SK-N-SH (cell line): Measurements from ENCODE around the gene LOX. TPM values are rescaled to one million over a fixed set of nuclear protein-coding genes. Genes with fewer than 3 reads are reported as not detected.

ENCODE experiments used
- CTCF ChIA-PET: fragments of 300-600, 350-600 bp; formaldehyde crosslinking; extraction: SDS; loops from one replicate; lab custom pipeline; 2021; lab: Yijun Ruan, JAX
- POLR2A ChIA-PET: fragments of 350-600 bp; sonication (Branson Sonifier 250); formaldehyde crosslinking; extraction: SDS; loops from one replicate; lab custom pipeline; 2020; ENCODE audit warnings: antibody characterized with exemption, inconsistent platforms; lab: Yijun Ruan, JAX
- DNase-seq: peaks from one replicate; pipeline ENCODE4 v3.0.0; 2012
- H2AFZ ChIP-seq: fragments of 200-600 bp; sonication (generic); 2 replicates; pipeline ENCODE4 v1.8.1; 2016; ENCODE audit warnings: antibody characterized with exemption, mild to moderate bottlenecking, low read depth
- H3F3A ChIP-seq: fragments of 200-600 bp; sonication (generic); replicated peaks from 2 replicates; pipeline ENCODE3; 2016; ENCODE audit warnings: antibody characterized with exemption, mild to moderate bottlenecking; ENCODE audit not compliant: insufficient read depth
- H3K27ac ChIP-seq, 2 experiments: fragments of 200-500 bp in 1 of 2; fragments of 200-600 bp in 1 of 2; sonication (Bioruptor generic) in 1 of 2; sonication (generic), shearing (Covaris generic) in 1 of 2; 2 replicates each; pipeline versions ENCODE4 v1.5.1 to v1.6.1; 2014 to 2016; ENCODE audit warnings: low read depth in 2 of 2, inconsistent platforms in 1 of 2, low read length in 1 of 2, mild to moderate bottlenecking in 1 of 2, mixed read lengths in 1 of 2
- H3K27me3 ChIP-seq: fragments of 200-600 bp; sonication (generic), shearing (Covaris generic); 2 replicates; pipeline ENCODE4 v1.6.1; 2016; ENCODE audit warnings: mixed run types; ENCODE audit not compliant: insufficient read depth
- H3K36me3 ChIP-seq, 2 experiments: fragments of 200-500 bp in 1 of 2; fragments of 200-600 bp in 1 of 2; sonication (Bioruptor generic) in 1 of 2; sonication (generic) in 1 of 2; replicated peaks in 1 of 2; 2 replicates each; pipeline versions ENCODE3 to v1.5.1; 2014 to 2016; ENCODE audit warnings: low read length in 1 of 2, mild to moderate bottlenecking in 1 of 2; ENCODE audit not compliant: insufficient read depth in 2 of 2, control insufficient read depth in 1 of 2
- H3K4me1 ChIP-seq, 2 experiments: fragments of 200-500 bp in 1 of 2; fragments of 200-600 bp in 1 of 2; sonication (Bioruptor generic) in 1 of 2; sonication (generic), shearing (Covaris generic) in 1 of 2; 2 replicates each; pipeline versions ENCODE4 v1.5.1 to v1.6.1; 2014 to 2016; ENCODE audit warnings: low read depth in 1 of 2, low read length in 1 of 2, mixed run types in 1 of 2; ENCODE audit not compliant: insufficient read depth in 2 of 2, control insufficient read depth in 1 of 2
- H3K4me2 ChIP-seq: fragments of 200-600 bp; sonication (generic), shearing (Covaris generic); 2 replicates; pipeline ENCODE4 v1.6.1; 2017; ENCODE audit warnings: mixed run types
- H3K4me3 ChIP-seq, 2 experiments: fragments of 200-500 bp in 1 of 2; fragments of 200-600 bp in 1 of 2; sonication (Bioruptor generic) in 1 of 2; sonication (generic), shearing (Covaris generic) in 1 of 2; 2 replicates each; pipeline versions ENCODE4 v1.5.1 to v1.8.1; 2014 to 2016; ENCODE audit warnings: low read depth in 2 of 2, inconsistent platforms in 1 of 2, low read length in 1 of 2, mild to moderate bottlenecking in 1 of 2, mixed read lengths in 1 of 2, moderate library complexity in 1 of 2
- H3K79me2 ChIP-seq: fragments of 200-600 bp; sonication (generic); 2 replicates; pipeline ENCODE4 v1.8.1; 2017; ENCODE audit warnings: mild to moderate bottlenecking; ENCODE audit not compliant: insufficient read depth
- H3K9ac ChIP-seq: fragments of 200-600 bp; sonication (generic); 2 replicates; pipeline ENCODE4 v1.6.1; 2017; ENCODE audit warnings: mixed run types
- H3K9me2 ChIP-seq: fragments of 200-600 bp; sonication (generic); 2 replicates; pipeline ENCODE4 v1.6.1; 2017; ENCODE audit warnings: mixed run types
- H3K9me3 ChIP-seq: fragments of 200-600 bp; sonication (generic); 2 replicates; pipeline ENCODE4 v1.6.1; 2017; ENCODE audit warnings: mixed run types, mild to moderate bottlenecking, moderate library complexity
- H4K20me1 ChIP-seq: fragments of 200-600 bp; sonication (generic); 2 replicates; pipeline ENCODE4 v1.6.1; 2017; ENCODE audit warnings: mild to moderate bottlenecking, mixed run types; ENCODE audit not compliant: insufficient read depth
- CHD2 ChIP-seq: fragments of 150-350 bp; IDR thresholded peaks from 2 replicates; pipeline ENCODE4 v1.6.1; 2018; ENCODE audit warnings: low read length; ENCODE audit not compliant: partially characterized antibody
- ELF1 ChIP-seq: IDR thresholded peaks from 2 replicates; pipeline ENCODE4 v1.4.0; 2012
- EP300 ChIP-seq, 2 experiments: IDR thresholded peaks; 2 replicates each; pipeline versions ENCODE4 v1.4.0 to v1.6.1; 2012; ENCODE audit warnings: borderline replicate concordance in 1 of 2, low read depth in 1 of 2, low read length in 1 of 2
- EZH2phosphoT487 ChIP-seq: fragments of 200-600 bp; sonication (generic); IDR thresholded peaks from 2 replicates; pipeline ENCODE4 v1.6.1; 2017; ENCODE audit warnings: low read depth, mixed run types, mild to moderate bottlenecking, antibody characterized with exemption, moderate library complexity, borderline replicate concordance
- FOSL2 ChIP-seq: IDR thresholded peaks from 2 replicates; pipeline ENCODE4 v1.4.0; 2012; ENCODE audit warnings: low read depth, mild to moderate bottlenecking, moderate library complexity, borderline replicate concordance
- FOXM1 ChIP-seq: IDR thresholded peaks from 2 replicates; pipeline ENCODE4 v1.4.0; 2012; ENCODE audit warnings: low read depth, mild to moderate bottlenecking
- GATA2 ChIP-seq: sonication (generic); formaldehyde crosslinking; IDR thresholded peaks from 2 replicates; pipeline ENCODE4 v1.5.0; 2020; ENCODE audit warnings: mild to moderate bottlenecking, missing genetic modification reagents
- IRF3 ChIP-seq: fragments of 150-350 bp; IDR thresholded peaks from 2 replicates; pipeline ENCODE4 v1.6.1; 2016; ENCODE audit warnings: mild to moderate bottlenecking, low read depth, low read length
- MEF2A ChIP-seq: IDR thresholded peaks from 2 replicates; pipeline ENCODE4 v1.4.0; 2012; ENCODE audit warnings: low read depth, borderline replicate concordance
- MXI1 ChIP-seq: IDR thresholded peaks from 2 replicates; pipeline ENCODE4 v1.6.1; 2012; ENCODE audit warnings: mild to moderate bottlenecking, low read depth, low read length, improper control_type of control experiment
- POLR2AphosphoS5 ChIP-seq: IDR thresholded peaks from 2 replicates; pipeline ENCODE4 v1.6.1; 2012; ENCODE audit warnings: low read depth, low read length
- RCOR1 ChIP-seq: fragments of 150-350 bp; IDR thresholded peaks from 2 replicates; pipeline ENCODE4 v1.6.1; 2017; ENCODE audit warnings: antibody characterized with exemption, low read length
- RFX5 ChIP-seq: IDR thresholded peaks from 2 replicates; pipeline ENCODE4 v1.6.1; 2012; ENCODE audit warnings: mild to moderate bottlenecking, improper control_type of control experiment, low read length
- RXRA ChIP-seq: IDR thresholded peaks from 2 replicates; pipeline ENCODE4 v1.4.0; 2012; ENCODE audit warnings: low read depth, mild to moderate bottlenecking, borderline replicate concordance
- TAF1 ChIP-seq: IDR thresholded peaks from 2 replicates; pipeline ENCODE4 v1.6.1; 2012; ENCODE audit warnings: low read depth, mild to moderate bottlenecking, low read length, moderate library complexity, borderline replicate concordance
- TCF12 ChIP-seq: IDR thresholded peaks from 2 replicates; pipeline ENCODE4 v1.4.0; 2012
- ZBTB33 ChIP-seq: IDR thresholded peaks from 2 replicates; pipeline ENCODE4 v1.4.0; 2012; ENCODE audit warnings: low read depth, borderline replicate concordance
- WGBS: methylation state at CpG from one replicate; pipeline ENCODE4 v1.1.6; 2017; ENCODE audit warnings: low lambda C conversion rate; 5-methylcytosine and 5-hydroxymethylcytosine counted together
- polyA plus RNA-seq, 3 experiments: library from polyadenylated mRNA; depleted of rRNA; stranded (reverse); fragments of >200 nt; gene quantifications; 2 replicates each; pipeline ENCODE4 v1.2.3, GENCODE V29; 2012

The LOX gene
- polyA plus RNA-seq, 1 of the 3 experiments (the other 2 are of a cell fraction): 36.3 TPM

GRCh38 chr5:122126177-122126755, 48.2 kb upstream of the LOX start:
- 86% methylated on average over 2 of the region's 2 CpGs for WGBS
- no peak overlapping the region for H3K9ac ChIP-seq
- H3K9me3 ChIP-seq: no peaks in the 10 kb centered on the region
- peaks cover 0 to 2% of the 10 kb centered on the region in 2 experiments; a peak in 1 of 4 replicates for H3K4me1 ChIP-seq
- ChIA-PET CTCF (interaction anchor here (0.6 to 1.4 kb wide), 3 partner anchors 16 to 50 kb away, joined by 3 to 7 read pairs (median 4); no protein-coding TSS in a partner anchor), POLR2A (no interaction called here)
- peak overlapping the region in 1 of 2 experiments; percentile 43; a peak in 2 of 4 replicates for H3K27ac ChIP-seq
- H4K20me1 ChIP-seq: no peaks in the 10 kb centered on the region
- H3K36me3 ChIP-seq: no peaks in the 10 kb centered on the region
- H3K4me3 ChIP-seq: no peak overlapping the region
- no peak overlapping the region for H3K4me2 ChIP-seq
- no peaks in the 10 kb centered on the region for H3K27me3 ChIP-seq
- H3K79me2 ChIP-seq: no peaks in the 10 kb centered on the region
- TF ChIP-seq ZBTB33: no peak
- no peak for TF ChIP-seq ELF1
- no peak for TF ChIP-seq FOXM1
- TF ChIP-seq IRF3: no peak
- TF ChIP-seq TAF1: no peak
- no peak overlapping the region for H2AFZ ChIP-seq
- H3K9me2 ChIP-seq: no peaks in the 10 kb centered on the region
- DNase-seq: no peak
- peaks cover 4% of the 10 kb centered on the region for H3F3A ChIP-seq

- POLR2A ChIA-PET: no interaction called here
- CTCF ChIA-PET: interaction anchor here (0.7 kb wide), 1 partner anchor 12 kb away, joined by 3 read pairs; no protein-coding TSS in a partner anchor
These were observed 46.7 kb upstream of the LOX start for GRCh38 chr5:122124766-122125165.

More at GRCh38 chr5:122124766-122125165, 46.7 kb upstream of the LOX start:
- H3K9me2 ChIP-seq: no peaks in the 10 kb centered on the region
- no peak overlapping the region for H3K9ac ChIP-seq
- H3K4me1 ChIP-seq: peaks cover 0 to 2% of the 10 kb centered on the region in 2 experiments; a peak in 1 of 4 replicates
- no peak overlapping the region for H3K4me3 ChIP-seq
- peaks cover 4% of the 10 kb centered on the region for H3F3A ChIP-seq
- H4K20me1 ChIP-seq: no peaks in the 10 kb centered on the region
- WGBS: 91% methylated on average over 2 of the region's 2 CpGs
- H3K36me3 ChIP-seq: no peaks in the 10 kb centered on the region
- no peak overlapping the region for H3K27ac ChIP-seq
- H3K79me2 ChIP-seq: no peaks in the 10 kb centered on the region
- no peaks in the 10 kb centered on the region for H3K27me3 ChIP-seq
- no peak overlapping the region for H3K4me2 ChIP-seq
- H2AFZ ChIP-seq: no peak overlapping the region
- no peaks in the 10 kb centered on the region for H3K9me3 ChIP-seq
- no peak for DNase-seq
- no peak for TF ChIP-seq TCF12
- TF ChIP-seq RFX5: no peak
- no peak for TF ChIP-seq MEF2A
- TF ChIP-seq GATA2 (CRISPR knock-in tag): no peak
- no peak for TF ChIP-seq MXI1
- TF ChIP-seq EP300 (IDR thresholded peaks at IDR 0.05; ENCODE audit: borderline replicate concordance in 1 of 2, low read depth in 1 of 2, low read length in 1 of 2): no peak
- no peak for TF ChIP-seq FOSL2
- no peak for TF ChIP-seq CHD2
- no peak for TF ChIP-seq EZH2phosphoT487
- no peak for TF ChIP-seq RCOR1
- no peak for TF ChIP-seq IRF3
- no peak for TF ChIP-seq POLR2AphosphoS5
- no peak for TF ChIP-seq RXRA
